Vagina (tissue), 2 donors: ENCODE data around the gene FBXW9.

Experiments used
- CTCF ChIP-seq, 3 experiments: fragments of 450-650 bp in 2 of 3; fragments of 200-600 bp in 1 of 3; sonication (generic) in 1 of 3; IDR thresholded peaks; one replicate each; pipeline ENCODE4 v1.5.1; 2017 to 2019; ENCODE audit warnings: antibody characterized with exemption in 3 of 3, mild to moderate bottlenecking in 2 of 3, moderate library complexity in 2 of 3
- POLR2A ChIP-seq, 2 donors: fragments of 450-650 bp; IDR thresholded peaks; one replicate each; pipeline ENCODE4 v1.6.1; 2017; ENCODE audit warnings: antibody characterized with exemption in 2 of 2, mild to moderate bottlenecking in 2 of 2, moderate library complexity in 2 of 2

- TF ChIP-seq CTCF (IDR thresholded peaks at IDR 0.05) (no peak), POLR2A (IDR thresholded peaks at IDR 0.05) (no peak)
Measured at GRCh38 chr19:12722566-12723380, 26.3 kb upstream of the FBXW9 start.
